Epithelial cell of esophagus (primary cell): ENCODE results near the gene LCLAT1.
A peak's percentile ranks its signal among the peaks of the same experiment; 100 is the strongest.

ENCODE experiments used
- DNase-seq: peaks from one replicate; pipeline ENCODE4 v3.0.0; 2010; ENCODE audit warnings: low read depth
- H3K4me3 ChIP-seq: 2 replicates; pipeline ENCODE4 v1.5.1; 2011; ENCODE audit warnings: mild to moderate bottlenecking, low read length, control low read depth
- CTCF ChIP-seq: IDR thresholded peaks from 2 replicates; pipeline ENCODE4 v1.5.1; 2011; ENCODE audit warnings: low read depth, mild to moderate bottlenecking, low read length, control low read depth, inconsistent platforms; ENCODE audit not compliant: insufficient read depth; ENCODE audit errors: missing control alignments

The LCLAT1 gene

GRCh38 chr2:30404319-30405259 is 42.5 kb upstream of the LCLAT1 start:
- no peak overlapping the region for H3K4me3 ChIP-seq
- DNase-seq, result no peak
- TF ChIP-seq CTCF, result no peak

- TF ChIP-seq CTCF, result no peak
- H3K4me3 ChIP-seq, result no peak overlapping the region
- no peak for DNase-seq
Measured at GRCh38 chr2:30405260-30405605, 41.8 kb upstream of the LCLAT1 start.

GRCh38 chr2:30406853-30407252 is 40.2 kb upstream of the LCLAT1 start:
- TF ChIP-seq CTCF, result no peak
- H3K4me3 ChIP-seq, result no peak overlapping the region
- no peak for DNase-seq

- no peak for TF ChIP-seq CTCF
- no peak overlapping the region for H3K4me3 ChIP-seq
- no peak for DNase-seq
Measured at GRCh38 chr2:30408961-30409387, 38.1 kb upstream of the LCLAT1 start.

GRCh38 chr2:30410217-30410616 is 36.8 kb upstream of the LCLAT1 start:
- peak; percentile 91 for DNase-seq
- no peak for TF ChIP-seq CTCF
- H3K4me3 ChIP-seq, result no peak overlapping the region

GRCh38 chr2:30412047-30412683 is 34.9 kb upstream of the LCLAT1 start:
- H3K4me3 ChIP-seq, result no peak overlapping the region
- DNase-seq, result no peak
- TF ChIP-seq CTCF, result no peak
